NB4 (cell line): ENCODE measurements around the gene APOL2.

Source experiments
- MAX ChIP-seq: IDR thresholded peaks from 2 replicates; pipeline ENCODE4 v1.6.1; 2011; ENCODE audit warnings: low read depth, low read length
- POLR2A ChIP-seq: IDR thresholded peaks from 2 replicates; pipeline ENCODE4 v1.6.1; 2011; ENCODE audit warnings: mild to moderate bottlenecking; ENCODE audit not compliant: insufficient read length; ENCODE audit errors: extremely low read depth
- TF ChIP-seq, protein P1 (sequence below): IDR thresholded peaks from one replicate; pipeline ENCODE4 v1.5.1; 2012; ENCODE audit warnings: low read depth, low read length

DNA sequence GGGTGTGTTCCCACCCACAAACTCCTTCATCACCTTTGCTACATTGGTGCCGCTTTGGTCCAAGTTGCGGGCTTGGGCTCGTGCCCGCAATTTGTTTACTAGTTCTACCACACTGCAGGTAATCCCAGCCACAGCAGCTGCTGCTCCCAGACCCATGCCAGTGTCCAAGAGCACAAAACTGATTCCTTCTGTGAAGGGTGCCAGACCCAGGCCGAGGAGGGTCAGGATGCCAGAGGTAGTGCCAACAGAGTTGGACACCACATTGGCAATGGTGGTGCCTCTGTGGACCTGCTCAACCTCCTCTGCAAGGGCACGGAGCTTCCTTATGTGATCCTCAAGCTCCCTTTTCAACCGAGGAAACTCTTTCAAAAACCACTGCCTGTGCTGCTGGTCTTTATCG is 11.5 kb downstream of the APOL2 start:
- TF ChIP-seq, protein P1, sequence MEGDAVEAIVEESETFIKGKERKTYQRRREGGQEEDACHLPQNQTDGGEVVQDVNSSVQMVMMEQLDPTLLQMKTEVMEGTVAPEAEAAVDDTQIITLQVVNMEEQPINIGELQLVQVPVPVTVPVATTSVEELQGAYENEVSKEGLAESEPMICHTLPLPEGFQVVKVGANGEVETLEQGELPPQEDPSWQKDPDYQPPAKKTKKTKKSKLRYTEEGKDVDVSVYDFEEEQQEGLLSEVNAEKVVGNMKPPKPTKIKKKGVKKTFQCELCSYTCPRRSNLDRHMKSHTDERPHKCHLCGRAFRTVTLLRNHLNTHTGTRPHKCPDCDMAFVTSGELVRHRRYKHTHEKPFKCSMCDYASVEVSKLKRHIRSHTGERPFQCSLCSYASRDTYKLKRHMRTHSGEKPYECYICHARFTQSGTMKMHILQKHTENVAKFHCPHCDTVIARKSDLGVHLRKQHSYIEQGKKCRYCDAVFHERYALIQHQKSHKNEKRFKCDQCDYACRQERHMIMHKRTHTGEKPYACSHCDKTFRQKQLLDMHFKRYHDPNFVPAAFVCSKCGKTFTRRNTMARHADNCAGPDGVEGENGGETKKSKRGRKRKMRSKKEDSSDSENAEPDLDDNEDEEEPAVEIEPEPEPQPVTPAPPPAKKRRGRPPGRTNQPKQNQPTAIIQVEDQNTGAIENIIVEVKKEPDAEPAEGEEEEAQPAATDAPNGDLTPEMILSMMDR = no peak
- TF ChIP-seq MAX = no peak
- TF ChIP-seq POLR2A = no peak
